Liver (tissue), 9 donors: ENCODE data around the gene PDE6B. TPM values are rescaled to one million over a fixed set of nuclear protein-coding genes. Genes with fewer than 3 reads are reported as not detected.

Experiments
- DNase-seq: peaks from one replicate; pipeline ENCODE4 v3.0.0-alpha.2; 2017; ENCODE audit warnings: low spot score
- H3K27ac ChIP-seq, 2 donors: one replicate each; pipeline ENCODE4 v1.7.0; 2013; ENCODE audit warnings: inconsistent platforms in 2 of 2, low read length in 2 of 2, control low read depth in 1 of 2, low read depth in 1 of 2, mild to moderate bottlenecking in 1 of 2
- H3K27me3 ChIP-seq, 4 donors: one replicate each; pipeline versions ENCODE4 v1.6.1 to v1.7.0; 2013; ENCODE audit warnings: low read length in 3 of 4, inconsistent platforms in 1 of 4, mild to moderate bottlenecking in 1 of 4, moderate library complexity in 1 of 4; ENCODE audit not compliant: control insufficient read depth in 4 of 4, insufficient read depth in 4 of 4
- H3K36me3 ChIP-seq, 4 donors: one replicate each; pipeline versions ENCODE4 v1.6.1 to v1.7.0; 2013; ENCODE audit warnings: low read length in 3 of 4, mild to moderate bottlenecking in 3 of 4, low read depth in 1 of 4, moderate library complexity in 1 of 4; ENCODE audit not compliant: control insufficient read depth in 4 of 4, insufficient read depth in 3 of 4
- H3K4me1 ChIP-seq, 4 donors: one replicate each; pipeline versions ENCODE4 v1.6.1 to v1.7.0; 2013; ENCODE audit warnings: low read length in 3 of 4, mild to moderate bottlenecking in 3 of 4, moderate library complexity in 1 of 4; ENCODE audit not compliant: control insufficient read depth in 4 of 4, insufficient read depth in 4 of 4
- H3K4me3 ChIP-seq, 3 donors: one replicate each; pipeline versions ENCODE4 v1.6.1 to v1.7.0; 2013; ENCODE audit warnings: low read length in 3 of 3, control low read depth in 1 of 3, low read depth in 1 of 3, mild to moderate bottlenecking in 1 of 3
- H3K9ac ChIP-seq, 2 donors: one replicate each; pipeline ENCODE4 v1.7.0; 2013; ENCODE audit warnings: low read length in 2 of 2, mild to moderate bottlenecking in 2 of 2, moderate library complexity in 2 of 2, control low read depth in 1 of 2, low read depth in 1 of 2
- H3K9me3 ChIP-seq, 4 donors: one replicate each; pipeline versions ENCODE4 v1.6.1 to v1.7.0; 2013; ENCODE audit warnings: low read length in 3 of 4; ENCODE audit not compliant: control insufficient read depth in 4 of 4
- FOXA2 ChIP-seq: IDR thresholded peaks from 2 replicates; pipeline ENCODE4 v1.6.1; 2016; ENCODE audit warnings: antibody characterized with exemption
- HNF4A ChIP-seq, 2 donors: conservative IDR thresholded peaks; 2 replicates each; pipeline ENCODE4 v1.6.1; 2016; ENCODE audit warnings: antibody characterized with exemption in 2 of 2, mild to moderate bottlenecking in 2 of 2
- NR2F2 ChIP-seq: IDR thresholded peaks from 2 replicates; pipeline ENCODE4 v1.6.1; 2016; ENCODE audit warnings: antibody characterized with exemption
- RAD21 ChIP-seq, 2 donors: IDR thresholded peaks; 2 replicates each; pipeline ENCODE4 v1.6.1; 2016; ENCODE audit warnings: antibody characterized with exemption in 2 of 2, mild to moderate bottlenecking in 2 of 2
- YY1 ChIP-seq: IDR thresholded peaks from 2 replicates; pipeline ENCODE4 v1.6.1; 2016; ENCODE audit warnings: antibody characterized with exemption, mild to moderate bottlenecking
- WGBS: extraction: QIAGEN DNeasy Blood & Tissue Kit; methylation state at CpG from one replicate; pipeline ENCODE4 v1.1.7; 2013; 5-methylcytosine and 5-hydroxymethylcytosine counted together
- polyA plus RNA-seq, 2 donors: library from polyadenylated mRNA; stranded (reverse) in 1 of 2; unstranded in 1 of 2; fragments of 200-250 nt in 1 of 2; fragments of >200 nt in 1 of 2; fragmentation: Nextera tagmentation in 1 of 2; extraction: Ambion mirVana in 1 of 2; gene quantifications; one replicate each; pipeline versions ENCODE4 v1.2.1 to v1.2.3, GENCODE V29; 2013 to 2015
- total RNA-seq, 2 donors: library from RNA; depleted of rRNA; stranded (reverse); fragments of >200 nt; gene quantifications; one replicate each; pipeline ENCODE4 v1.2.3, GENCODE V29; 2014
- TF ChIP-seq, protein P1 (sequence below): IDR thresholded peaks from 2 replicates; pipeline ENCODE4 v1.6.1; 2016; ENCODE audit warnings: antibody characterized with exemption
- TF ChIP-seq, protein P2 (sequence below): fragments of 150-350 bp; IDR thresholded peaks from 2 replicates; pipeline ENCODE4 v1.5.1; 2017; ENCODE audit warnings: improper control_type of control experiment, low read depth, low read length; ENCODE audit not compliant: missing input control
- TF ChIP-seq, protein P3 (sequence below): IDR thresholded peaks from 2 replicates; pipeline ENCODE4 v1.6.1; 2016; ENCODE audit warnings: antibody characterized with exemption
- TF ChIP-seq, protein P4 (sequence below): IDR thresholded peaks from 2 replicates; pipeline ENCODE4 v1.6.1; 2016; ENCODE audit warnings: antibody characterized with exemption, mild to moderate bottlenecking
- donor health status: healthy.
- donor health status: healthy.
- donor health status: healthy.
- donor health status: healthy.
- donor health status: healthy.

Gene PDE6B
- total and polyA plus RNA-seq, 4 donors = 0.28 to 7.3 (median 0.49) TPM

DNA sequence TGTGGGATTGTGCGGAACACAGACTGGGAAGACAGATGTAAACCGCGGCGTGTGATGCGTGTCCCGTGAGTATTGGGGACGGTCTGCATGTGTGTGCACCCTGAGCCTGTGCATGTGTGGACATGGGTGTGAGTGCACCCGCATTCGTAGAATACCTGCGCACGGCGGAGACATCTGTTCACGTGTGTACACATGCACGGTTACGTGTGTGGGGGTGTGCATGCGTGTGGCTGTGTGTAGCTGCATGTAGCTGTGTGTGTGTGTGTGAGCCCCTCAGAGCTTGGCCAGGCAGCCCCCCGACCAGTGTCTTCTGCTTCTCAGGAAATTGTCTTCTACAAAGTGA is 29.1 kb downstream of the PDE6B start (continued):
- no peak for TF ChIP-seq HNF4A (conservative IDR thresholded peaks at IDR 0.05)
- TF ChIP-seq, protein P1, sequence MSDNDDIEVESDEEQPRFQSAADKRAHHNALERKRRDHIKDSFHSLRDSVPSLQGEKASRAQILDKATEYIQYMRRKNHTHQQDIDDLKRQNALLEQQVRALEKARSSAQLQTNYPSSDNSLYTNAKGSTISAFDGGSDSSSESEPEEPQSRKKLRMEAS = no peak
- TF ChIP-seq NR2F2 = no peak

DNA sequence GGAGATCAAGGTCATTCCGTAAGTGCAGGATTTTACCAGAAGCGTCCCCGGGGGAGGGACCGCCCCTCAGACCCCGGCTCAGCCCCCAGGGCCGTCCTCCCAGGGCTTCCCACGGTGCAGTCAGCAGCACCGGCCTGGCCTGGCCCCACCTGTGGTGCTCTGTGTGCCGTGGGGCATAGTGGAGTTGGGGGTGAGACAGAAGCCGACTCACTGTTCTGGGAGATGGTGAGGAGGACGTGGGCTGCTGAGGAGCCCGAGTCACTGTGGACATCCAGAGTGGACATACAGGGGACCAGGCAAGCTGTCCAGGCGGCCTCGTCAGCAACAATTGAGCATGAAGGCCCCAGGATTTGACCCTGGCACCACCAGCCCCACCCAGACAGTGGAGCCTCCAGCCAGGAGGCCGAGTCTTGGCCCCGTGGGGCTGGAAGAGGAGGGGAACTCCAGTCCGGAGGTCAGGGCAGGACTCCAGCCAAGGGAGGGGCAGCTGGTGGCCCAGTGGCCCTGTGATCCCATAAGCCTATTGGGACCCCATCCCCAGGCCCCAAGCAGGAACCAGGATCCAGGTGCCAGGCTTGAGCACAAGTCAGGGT is 29.6 kb downstream of the PDE6B start:
- Histone ChIP-seq H3K9ac (no peak overlapping the region), H3K4me3 (no peak overlapping the region), H3K4me1 (no peaks in the 10 kb centered on the region), H3K36me3 (no peaks in the 10 kb centered on the region), H3K27me3 (peaks cover 0 to 3% (median 1%) of the 10 kb centered on the region in 4 donors), H3K9me3 (no peaks in the 10 kb centered on the region), H3K27ac (no peak overlapping the region)
- WGBS = 65% methylated on average over 17 of the region's 17 CpGs
- DNase-seq = no peak
- TF ChIP-seq NR2F2 = no peak
- TF ChIP-seq YY1 = no peak
- TF ChIP-seq, protein P2, sequence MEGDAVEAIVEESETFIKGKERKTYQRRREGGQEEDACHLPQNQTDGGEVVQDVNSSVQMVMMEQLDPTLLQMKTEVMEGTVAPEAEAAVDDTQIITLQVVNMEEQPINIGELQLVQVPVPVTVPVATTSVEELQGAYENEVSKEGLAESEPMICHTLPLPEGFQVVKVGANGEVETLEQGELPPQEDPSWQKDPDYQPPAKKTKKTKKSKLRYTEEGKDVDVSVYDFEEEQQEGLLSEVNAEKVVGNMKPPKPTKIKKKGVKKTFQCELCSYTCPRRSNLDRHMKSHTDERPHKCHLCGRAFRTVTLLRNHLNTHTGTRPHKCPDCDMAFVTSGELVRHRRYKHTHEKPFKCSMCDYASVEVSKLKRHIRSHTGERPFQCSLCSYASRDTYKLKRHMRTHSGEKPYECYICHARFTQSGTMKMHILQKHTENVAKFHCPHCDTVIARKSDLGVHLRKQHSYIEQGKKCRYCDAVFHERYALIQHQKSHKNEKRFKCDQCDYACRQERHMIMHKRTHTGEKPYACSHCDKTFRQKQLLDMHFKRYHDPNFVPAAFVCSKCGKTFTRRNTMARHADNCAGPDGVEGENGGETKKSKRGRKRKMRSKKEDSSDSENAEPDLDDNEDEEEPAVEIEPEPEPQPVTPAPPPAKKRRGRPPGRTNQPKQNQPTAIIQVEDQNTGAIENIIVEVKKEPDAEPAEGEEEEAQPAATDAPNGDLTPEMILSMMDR = no peak
- no peak for TF ChIP-seq FOXA2
- TF ChIP-seq, protein P1 = no peak
- TF ChIP-seq, protein P3, sequence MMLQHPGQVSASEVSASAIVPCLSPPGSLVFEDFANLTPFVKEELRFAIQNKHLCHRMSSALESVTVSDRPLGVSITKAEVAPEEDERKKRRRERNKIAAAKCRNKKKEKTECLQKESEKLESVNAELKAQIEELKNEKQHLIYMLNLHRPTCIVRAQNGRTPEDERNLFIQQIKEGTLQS = no peak

DNA sequence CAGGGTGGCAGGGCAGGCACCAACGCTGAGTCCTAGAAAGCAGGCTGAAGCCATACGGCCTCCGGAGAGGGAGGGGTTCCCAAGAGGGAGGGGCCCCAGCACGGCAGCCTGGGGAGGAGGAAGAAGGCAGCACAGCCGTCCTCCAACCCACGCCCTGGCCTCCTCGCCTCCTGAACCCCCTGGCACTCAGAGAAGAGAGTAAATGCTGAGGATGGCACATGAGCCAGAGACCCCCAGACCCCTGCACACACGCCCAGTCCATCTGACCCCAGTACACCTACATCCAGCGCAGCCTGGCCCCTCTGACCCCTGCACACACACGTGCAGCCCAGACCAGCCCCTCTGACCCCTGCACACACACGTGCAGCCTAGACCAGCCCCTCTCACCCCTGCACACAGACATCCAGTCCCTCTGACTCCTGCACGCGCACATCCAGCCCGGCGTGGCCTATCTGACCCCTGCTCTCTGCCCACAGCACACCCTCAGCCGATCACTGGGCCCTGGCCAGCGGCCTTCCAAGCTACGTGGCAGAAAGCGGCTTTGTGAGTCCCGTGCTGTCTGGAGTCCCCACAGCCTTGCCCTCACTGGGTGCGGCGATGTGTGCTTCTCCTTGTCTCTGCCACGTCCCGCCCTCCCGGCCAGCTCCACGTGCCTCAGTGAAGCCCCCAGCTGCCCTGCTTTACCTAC is 30.2 kb downstream of the PDE6B start:
- H3K9me3 ChIP-seq = no peaks in the 10 kb centered on the region
- WGBS = 61% methylated on average over 26 of the region's 26 CpGs
- TF ChIP-seq, protein P3 = no peak
- TF ChIP-seq NR2F2 (no peak), YY1 (no peak), RAD21 (IDR thresholded peaks at IDR 0.05) (no peak)
- TF ChIP-seq, protein P1 = no peak
- TF ChIP-seq, protein P4, sequence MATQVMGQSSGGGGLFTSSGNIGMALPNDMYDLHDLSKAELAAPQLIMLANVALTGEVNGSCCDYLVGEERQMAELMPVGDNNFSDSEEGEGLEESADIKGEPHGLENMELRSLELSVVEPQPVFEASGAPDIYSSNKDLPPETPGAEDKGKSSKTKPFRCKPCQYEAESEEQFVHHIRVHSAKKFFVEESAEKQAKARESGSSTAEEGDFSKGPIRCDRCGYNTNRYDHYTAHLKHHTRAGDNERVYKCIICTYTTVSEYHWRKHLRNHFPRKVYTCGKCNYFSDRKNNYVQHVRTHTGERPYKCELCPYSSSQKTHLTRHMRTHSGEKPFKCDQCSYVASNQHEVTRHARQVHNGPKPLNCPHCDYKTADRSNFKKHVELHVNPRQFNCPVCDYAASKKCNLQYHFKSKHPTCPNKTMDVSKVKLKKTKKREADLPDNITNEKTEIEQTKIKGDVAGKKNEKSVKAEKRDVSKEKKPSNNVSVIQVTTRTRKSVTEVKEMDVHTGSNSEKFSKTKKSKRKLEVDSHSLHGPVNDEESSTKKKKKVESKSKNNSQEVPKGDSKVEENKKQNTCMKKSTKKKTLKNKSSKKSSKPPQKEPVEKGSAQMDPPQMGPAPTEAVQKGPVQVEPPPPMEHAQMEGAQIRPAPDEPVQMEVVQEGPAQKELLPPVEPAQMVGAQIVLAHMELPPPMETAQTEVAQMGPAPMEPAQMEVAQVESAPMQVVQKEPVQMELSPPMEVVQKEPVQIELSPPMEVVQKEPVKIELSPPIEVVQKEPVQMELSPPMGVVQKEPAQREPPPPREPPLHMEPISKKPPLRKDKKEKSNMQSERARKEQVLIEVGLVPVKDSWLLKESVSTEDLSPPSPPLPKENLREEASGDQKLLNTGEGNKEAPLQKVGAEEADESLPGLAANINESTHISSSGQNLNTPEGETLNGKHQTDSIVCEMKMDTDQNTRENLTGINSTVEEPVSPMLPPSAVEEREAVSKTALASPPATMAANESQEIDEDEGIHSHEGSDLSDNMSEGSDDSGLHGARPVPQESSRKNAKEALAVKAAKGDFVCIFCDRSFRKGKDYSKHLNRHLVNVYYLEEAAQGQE = no peak
- H3K36me3 ChIP-seq = no peaks in the 10 kb centered on the region
- no peak overlapping the region for H3K4me3 ChIP-seq
- no peak overlapping the region for H3K27ac ChIP-seq
- H3K9ac ChIP-seq = no peak overlapping the region
- no peaks in the 10 kb centered on the region for H3K4me1 ChIP-seq
- no peak for DNase-seq
- peaks cover 0 to 2% (median 0%) of the 10 kb centered on the region in 4 donors for H3K27me3 ChIP-seq
